ENCODE results near the gene OTOA. TPM values are rescaled to one million over a fixed set of nuclear protein-coding genes. Genes with fewer than 3 reads are reported as not detected.

Gene OTOA
- 0.19 TPM for total RNA-seq (2013)
- under 1 TPM; 0.11 to 0.23 (median 0.21) TPM for polyA plus RNA-seq
- 0.08 and 0.14 TPM in 2 replicates for polyA minus RNA-seq
- total RNA-seq = 0.75 to 5.0 (median 1.4) reads per million in 11 experiments

DNA sequence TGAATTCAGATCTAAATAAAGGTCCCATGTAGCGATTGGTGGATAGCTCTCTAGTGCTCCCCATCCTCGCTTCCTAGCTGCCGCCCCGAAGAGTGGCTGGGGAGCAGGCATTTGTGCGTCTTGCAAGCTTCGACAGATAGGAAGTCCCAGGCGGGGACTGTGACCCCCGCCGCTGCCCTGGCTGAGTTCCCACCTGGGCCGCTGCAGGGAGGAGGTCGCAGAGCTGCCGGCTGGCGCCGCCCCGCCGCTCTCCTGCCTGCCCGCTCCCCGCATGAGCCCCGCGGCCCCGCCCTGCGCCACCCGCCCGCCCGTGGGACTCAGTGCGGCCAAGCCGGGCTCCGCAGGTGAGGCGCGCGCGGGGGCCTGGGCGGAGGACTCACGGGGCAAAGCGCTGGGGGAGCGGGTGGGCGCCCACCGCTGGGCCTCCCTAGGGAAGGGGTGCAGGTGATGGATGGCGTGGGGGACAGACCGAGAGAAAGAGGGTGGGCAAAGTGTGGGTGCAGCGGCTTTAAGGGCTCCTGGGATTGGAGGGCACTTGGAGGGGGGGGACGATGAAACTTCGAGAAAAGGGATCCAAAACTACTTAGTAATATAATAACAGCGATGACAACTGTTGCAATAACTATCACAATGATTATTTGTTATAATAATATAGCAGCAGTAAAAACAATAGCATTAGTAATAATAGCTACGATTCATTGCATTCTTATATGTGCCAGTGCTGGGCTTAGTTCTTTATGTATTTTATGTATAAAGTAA lies at the start of gene OTOA:
Gene OTOA, plus strand, starts transcription at position 80 of the 759 bp plus-strand sequence. CDS start 14,547 bp downstream, outside the sequence.
- Mint-ChIP-seq H3K4me3 (peak within 1 kb of the TSS; percentile 71 to 90), H3K27ac (no peak within 1 kb of the TSS), H3K9me3 (peaks cover 0 to 2% (median 0%) of the 10 kb centered on the region in 7 donors), H3K4me1 (peaks cover 17% of the 10 kb centered on the region), H3K27me3 (ENCODE audit: low read depth in 3 of 3) (peaks cover 5 to 13% (median 11%) of the 10 kb centered on the region in 3 donors), H3K36me3 (peaks cover 0 to 4% of the 10 kb centered on the region in 2 donors)
- peaks cover 14 to 21% of the 10 kb centered on the region in 2 donors for H3K4me1 ChIP-seq (ENCODE audit: control insufficient read depth in 1 of 2, insufficient read depth in 2 of 2, low read length in 2 of 2)
- peak within 1 kb of the TSS; percentile 70 for H2AFZ ChIP-seq (ENCODE audit: insufficient read depth, low read depth, low read length, poor library complexity, severe bottlenecking)
- no peaks in the 10 kb centered on the region for H4K20me1 ChIP-seq (ENCODE audit: insufficient read depth, low read length)
- peaks cover 0 to 4% of the 10 kb centered on the region in 2 donors for H3K27me3 ChIP-seq (ENCODE audit: control insufficient read depth in 2 of 2, insufficient read depth in 2 of 2, low read length in 2 of 2)
- WGBS (ENCODE audit: insufficient coverage) = 3% methylated on average over 39 of the region's 45 CpGs
- H3K9ac ChIP-seq (ENCODE audit: insufficient read depth, low read length, poor library complexity, severe bottlenecking) = peak within 1 kb of the TSS; percentile 32
- intact Hi-C loops (cut with micrococcal nuclease) = loop anchor here in 1 of 2 donors (5.0 kb wide), 1 partner anchor 43 kb away; no protein-coding TSS in a partner anchor
- no peaks in the 10 kb centered on the region for H3K36me3 ChIP-seq (replicated peaks in 1 of 2; ENCODE audit: control insufficient read depth in 1 of 2, insufficient read depth in 2 of 2, low read length in 2 of 2)
- H3K9me3 ChIP-seq (replicated peaks in 1 of 2; ENCODE audit: control insufficient read depth in 1 of 2, insufficient read depth in 1 of 2, low read length in 2 of 2) = no peaks in the 10 kb centered on the region
- peak within 1 kb of the TSS in 1 of 3 experiments; percentile 63 for H3K4me3 ChIP-seq (replicated peaks in 1 of 3; ENCODE audit: low read depth in 2 of 3, low read length in 3 of 3)
- no peak within 1 kb of the TSS for H3K27ac ChIP-seq (ENCODE audit: low read depth in 1 of 2, low read length in 2 of 2)
- TF ChIP-seq, protein P1, sequence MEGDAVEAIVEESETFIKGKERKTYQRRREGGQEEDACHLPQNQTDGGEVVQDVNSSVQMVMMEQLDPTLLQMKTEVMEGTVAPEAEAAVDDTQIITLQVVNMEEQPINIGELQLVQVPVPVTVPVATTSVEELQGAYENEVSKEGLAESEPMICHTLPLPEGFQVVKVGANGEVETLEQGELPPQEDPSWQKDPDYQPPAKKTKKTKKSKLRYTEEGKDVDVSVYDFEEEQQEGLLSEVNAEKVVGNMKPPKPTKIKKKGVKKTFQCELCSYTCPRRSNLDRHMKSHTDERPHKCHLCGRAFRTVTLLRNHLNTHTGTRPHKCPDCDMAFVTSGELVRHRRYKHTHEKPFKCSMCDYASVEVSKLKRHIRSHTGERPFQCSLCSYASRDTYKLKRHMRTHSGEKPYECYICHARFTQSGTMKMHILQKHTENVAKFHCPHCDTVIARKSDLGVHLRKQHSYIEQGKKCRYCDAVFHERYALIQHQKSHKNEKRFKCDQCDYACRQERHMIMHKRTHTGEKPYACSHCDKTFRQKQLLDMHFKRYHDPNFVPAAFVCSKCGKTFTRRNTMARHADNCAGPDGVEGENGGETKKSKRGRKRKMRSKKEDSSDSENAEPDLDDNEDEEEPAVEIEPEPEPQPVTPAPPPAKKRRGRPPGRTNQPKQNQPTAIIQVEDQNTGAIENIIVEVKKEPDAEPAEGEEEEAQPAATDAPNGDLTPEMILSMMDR (IDR thresholded peaks at IDR 0.05) = no peak
- H3K79me2 ChIP-seq (ENCODE audit: insufficient read depth, low read length) = no peaks in the 10 kb centered on the region
- no peak for DNase-seq
- H3K4me2 ChIP-seq (replicated peaks; ENCODE audit: extremely low read depth, low read length, poor library complexity, severe bottlenecking) = peak within 1 kb of the TSS; percentile 78

DNA sequence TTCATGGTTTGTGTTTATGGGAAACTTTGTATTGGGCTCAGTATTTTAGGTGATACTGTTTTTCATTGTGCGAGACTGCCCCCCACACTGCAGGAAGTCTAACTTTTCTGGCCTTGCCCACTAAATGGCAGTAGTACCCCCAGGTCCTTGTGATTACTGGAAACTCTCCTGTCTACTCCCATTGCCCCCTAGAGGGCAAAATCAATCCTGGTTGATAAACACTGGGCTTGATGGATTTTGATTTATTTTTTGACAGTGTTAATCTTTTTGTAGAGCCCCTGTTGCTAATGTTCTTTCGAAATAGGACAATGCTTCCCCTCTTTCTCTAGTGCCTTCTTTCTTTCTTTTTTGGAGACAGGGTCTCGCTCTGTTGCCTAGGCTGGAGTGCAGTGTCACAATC lies 48.9 kb upstream of the OTOA start:
- no peaks in the 10 kb centered on the region for H3K27me3 ChIP-seq (ENCODE audit: control insufficient read depth in 2 of 2, insufficient read depth in 2 of 2, low read length in 2 of 2)
- no peak overlapping the region for H3K4me2 ChIP-seq (replicated peaks; ENCODE audit: extremely low read depth, low read length, poor library complexity, severe bottlenecking)
- no peaks in the 10 kb centered on the region for H3K9me3 ChIP-seq (replicated peaks in 1 of 2; ENCODE audit: control insufficient read depth in 1 of 2, insufficient read depth in 1 of 2, low read length in 2 of 2)
- DNase-seq = no peak
- H3K27me3 Mint-ChIP-seq (ENCODE audit: low read depth in 3 of 3) = no peaks in the 10 kb centered on the region
- H3K4me1 ChIP-seq (ENCODE audit: control insufficient read depth in 1 of 2, insufficient read depth in 2 of 2, low read length in 2 of 2) = peaks cover 97 to 100% of the 10 kb centered on the region in 2 donors
- H3K27ac ChIP-seq (ENCODE audit: low read depth in 1 of 2, low read length in 2 of 2) = peak overlapping the region in 1 of 2 donors; percentile 93
- no peaks in the 10 kb centered on the region for H3K9me3 Mint-ChIP-seq
- H2AFZ ChIP-seq (ENCODE audit: insufficient read depth, low read depth, low read length, poor library complexity, severe bottlenecking) = no peak overlapping the region
- H3K4me3 Mint-ChIP-seq = no peak overlapping the region
- H3K27ac Mint-ChIP-seq = peak overlapping the region; percentile 10 to 95 (median 82)
- no peak overlapping the region for H3K9ac ChIP-seq (ENCODE audit: insufficient read depth, low read length, poor library complexity, severe bottlenecking)
- no peak overlapping the region for H3K4me3 ChIP-seq (replicated peaks in 1 of 3; ENCODE audit: low read depth in 2 of 3, low read length in 3 of 3)
- H3K4me1 Mint-ChIP-seq = peaks cover 95% of the 10 kb centered on the region
- intact Hi-C loops (cut with micrococcal nuclease) = loop anchor here in 1 of 2 donors (5.0 kb wide), 1 partner anchor 37 kb away; the partner anchor contains the start of gene IGSF6
- peaks cover 49 to 59% of the 10 kb centered on the region in 2 donors for H3K36me3 Mint-ChIP-seq
- TF ChIP-seq, protein P1 (IDR thresholded peaks at IDR 0.05) = peak; percentile 23
- WGBS (ENCODE audit: insufficient coverage) = 70% methylated on average over 3 of the region's 3 CpGs
- H4K20me1 ChIP-seq (ENCODE audit: insufficient read depth, low read length) = peaks cover 76% of the 10 kb centered on the region
- peaks cover 100% of the 10 kb centered on the region for H3K79me2 ChIP-seq (ENCODE audit: insufficient read depth, low read length)
- peaks cover 10 to 38% of the 10 kb centered on the region in 2 donors for H3K36me3 ChIP-seq (replicated peaks in 1 of 2; ENCODE audit: control insufficient read depth in 1 of 2, insufficient read depth in 2 of 2, low read length in 2 of 2)
